IMR-90 (cell line): ENCODE results near the gene OSM. TPM values are rescaled to one million over a fixed set of nuclear protein-coding genes. Genes with fewer than 3 reads are reported as not detected.

ENCODE experiments used
- ATAC-seq: fragments of 200-7000 bp; cut with Tn5 transposase; 2 replicates; pipeline ENCODE4 v1.9.1; 2020; ENCODE audit warnings: low read depth, mild to moderate bottlenecking, moderate library complexity
- BruUV-seq: library from RNA; stranded (reverse); fragments of 400-500 nt; replicated peaks from 2 replicates; lab custom pipeline; 2021; lab: Mats Ljungman, UMichigan
- CTCF ChIA-PET: fragments of 300-600 bp; formaldehyde crosslinking; extraction: SDS; loops from one replicate; lab custom pipeline; 2021; ENCODE audit warnings: antibody characterized with exemption; lab: Yijun Ruan, JAX
- POLR2A ChIA-PET: fragments of 300-600 bp; sonication (Branson Sonifier 250); formaldehyde crosslinking; loops from one replicate; lab custom pipeline; 2022; ENCODE audit warnings: antibody characterized with exemption; ENCODE audit not compliant: unreplicated experiment; lab: Charles Lee
- DNase-seq: peaks from one replicate; pipeline ENCODE4 v3.0.0; 2013
- H2AFZ ChIP-seq: replicated peaks from 2 replicates; pipeline ENCODE3; 2013; ENCODE audit warnings: low read length, mild to moderate bottlenecking; ENCODE audit not compliant: poor library complexity
- H2AK5ac ChIP-seq: 2 replicates; pipeline ENCODE4 v1.6.1; 2013; ENCODE audit warnings: low read depth, low read length, inconsistent platforms
- H2AK9ac ChIP-seq: replicated peaks from 2 replicates; pipeline ENCODE3; 2013; ENCODE audit warnings: mild to moderate bottlenecking, low read depth, low read length, moderate library complexity; ENCODE audit not compliant: poor library complexity
- H2BK120ac ChIP-seq: 2 replicates; pipeline ENCODE4 v1.6.1; 2013; ENCODE audit warnings: low read depth, low read length, inconsistent platforms
- H2BK15ac ChIP-seq: 3 replicates; pipeline ENCODE4 v1.6.1; 2013; ENCODE audit warnings: low read depth, low read length, inconsistent platforms
- H2BK20ac ChIP-seq: 2 replicates; pipeline ENCODE4 v1.6.1; 2013; ENCODE audit warnings: low read depth, mild to moderate bottlenecking, inconsistent platforms, low read length, moderate library complexity
- H2BK5ac ChIP-seq: 2 replicates; pipeline ENCODE4 v1.6.1; 2013; ENCODE audit warnings: mild to moderate bottlenecking, low read depth, low read length, inconsistent platforms; ENCODE audit not compliant: poor library complexity, severe bottlenecking
- H3K14ac ChIP-seq: replicated peaks from 2 replicates; pipeline ENCODE4 v1.6.1; 2013; ENCODE audit warnings: low read depth, low read length, inconsistent platforms
- H3K18ac ChIP-seq: 2 replicates; pipeline ENCODE4 v1.6.1; 2013; ENCODE audit warnings: low read depth, low read length, control low read depth
- H3K23ac ChIP-seq: 2 replicates; pipeline ENCODE4 v1.6.1; 2013; ENCODE audit warnings: low read depth, low read length, inconsistent platforms
- H3K27ac ChIP-seq: 2 replicates; pipeline ENCODE4 v1.5.1; 2013; ENCODE audit warnings: mild to moderate bottlenecking, control low read depth, low read length; ENCODE audit not compliant: insufficient read depth
- H3K27me3 ChIP-seq: 2 replicates; pipeline ENCODE4 v1.6.1; 2013; ENCODE audit warnings: low read length; ENCODE audit not compliant: control insufficient read depth, insufficient read depth
- H3K36me3 ChIP-seq: 2 replicates; pipeline ENCODE4 v1.6.1; 2013; ENCODE audit warnings: low read length, mixed read lengths; ENCODE audit not compliant: control insufficient read depth, insufficient read depth
- H3K4ac ChIP-seq: 2 replicates; pipeline ENCODE4 v1.6.1; 2013; ENCODE audit warnings: low read depth, low read length, inconsistent platforms
- H3K4me1 ChIP-seq: 2 replicates; pipeline ENCODE4 v1.6.1; 2013; ENCODE audit warnings: low read length, mixed read lengths; ENCODE audit not compliant: control insufficient read depth, insufficient read depth
- H3K4me2 ChIP-seq: 2 replicates; pipeline ENCODE4 v1.6.1; 2013; ENCODE audit warnings: low read depth, mild to moderate bottlenecking, control low read depth, low read length, moderate library complexity
- H3K4me3 ChIP-seq: 2 replicates; pipeline ENCODE4 v1.5.1; 2013; ENCODE audit warnings: low read depth, mild to moderate bottlenecking, control low read depth, low read length, moderate library complexity; ENCODE audit not compliant: insufficient read depth
- H3K56ac ChIP-seq: 2 replicates; pipeline ENCODE4 v1.6.1; 2013; ENCODE audit warnings: low read length, inconsistent platforms; ENCODE audit not compliant: insufficient read depth; ENCODE audit errors: extremely low read depth
- H3K79me1 ChIP-seq, 2 experiments: 2 replicates each; pipeline ENCODE4 v1.6.1; 2013; ENCODE audit warnings: low read length in 2 of 2, inconsistent platforms in 1 of 2, low read depth in 1 of 2
- H3K9ac ChIP-seq: 2 replicates; pipeline ENCODE4 v1.6.1; 2013; ENCODE audit warnings: low read depth, low read length, control low read depth
- H3K9me1 ChIP-seq: 2 replicates; pipeline ENCODE4 v1.6.1; 2013; ENCODE audit warnings: low read length, inconsistent platforms; ENCODE audit not compliant: insufficient read depth
- H3K9me3 ChIP-seq: 2 replicates; pipeline ENCODE4 v1.6.1; 2013; ENCODE audit warnings: low read length; ENCODE audit not compliant: control insufficient read depth, insufficient read depth
- H4K20me1 ChIP-seq: 2 replicates; pipeline ENCODE4 v1.6.1; 2013; ENCODE audit warnings: low read length, inconsistent platforms; ENCODE audit not compliant: insufficient read depth
- H4K5ac ChIP-seq: 2 replicates; pipeline ENCODE4 v1.6.1; 2013; ENCODE audit warnings: mild to moderate bottlenecking, low read depth, low read length, control low read depth
- H4K8ac ChIP-seq, 2 experiments: 2 replicates each; pipeline ENCODE4 v1.6.1; 2013; ENCODE audit warnings: low read depth in 2 of 2, low read length in 2 of 2, control low read depth in 1 of 2, inconsistent platforms in 1 of 2
- H4K91ac ChIP-seq: 2 replicates; pipeline ENCODE4 v1.6.1; 2013; ENCODE audit warnings: low read depth, low read length, inconsistent platforms; ENCODE audit not compliant: insufficient read depth
- CHD1 ChIP-seq: IDR thresholded peaks from 2 replicates; pipeline ENCODE4 v1.6.1; 2012; ENCODE audit warnings: low read depth, low read length, improper control_type of control experiment
- CTCF ChIP-seq: conservative IDR thresholded peaks from 2 replicates; pipeline ENCODE4 v1.5.1; 2012; ENCODE audit warnings: mild to moderate bottlenecking, low read depth, low read length, improper control_type of control experiment
- ELK1 ChIP-seq: fragments of 150-350 bp; IDR thresholded peaks from 2 replicates; pipeline ENCODE4 v1.6.1; 2016; ENCODE audit warnings: low read depth, mild to moderate bottlenecking, low read length, moderate library complexity, borderline replicate concordance
- FOS ChIP-seq: fragments of 150-350 bp; IDR thresholded peaks from 2 replicates; pipeline ENCODE4 v1.6.1; 2016; ENCODE audit warnings: low read depth, low read length
- MAFK ChIP-seq: IDR thresholded peaks from 2 replicates; pipeline ENCODE4 v1.6.1; 2012; ENCODE audit warnings: low read depth, low read length, improper control_type of control experiment
- MXI1 ChIP-seq: IDR thresholded peaks from 2 replicates; pipeline ENCODE4 v1.6.1; 2012; ENCODE audit warnings: low read depth, mild to moderate bottlenecking, low read length, moderate library complexity, borderline replicate concordance
- NFE2L2 ChIP-seq: fragments of 150-350 bp; IDR thresholded peaks from 2 replicates; pipeline ENCODE4 v1.6.1; 2016; ENCODE audit warnings: low read depth, mild to moderate bottlenecking, low read length
- POLR2A ChIP-seq: IDR thresholded peaks from 2 replicates; pipeline ENCODE4 v1.6.1; 2012; ENCODE audit warnings: mild to moderate bottlenecking, low read depth, low read length
- RAD21 ChIP-seq: IDR thresholded peaks from 2 replicates; pipeline ENCODE4 v1.6.1; 2012; ENCODE audit warnings: low read length, improper control_type of control experiment
- RFX5 ChIP-seq: IDR thresholded peaks from 2 replicates; pipeline ENCODE4 v1.8.0; 2012; ENCODE audit warnings: low read depth, mild to moderate bottlenecking, low read length, moderate library complexity
- SMC3 ChIP-seq: fragments of 150-350 bp; IDR thresholded peaks from 2 replicates; pipeline ENCODE4 v1.6.1; 2016; ENCODE audit warnings: low read depth, mild to moderate bottlenecking, antibody characterized with exemption, low read length, moderate library complexity
- WGBS, 2 experiments: methylation state at CpG; one replicate each; pipeline versions ENCODE4 v1.1.5 to v1.1.7; 2013; ENCODE audit warnings: missing lambda C conversion rate in 2 of 2; ENCODE audit not compliant: insufficient read length in 1 of 2; ENCODE audit errors: extremely low coverage in 2 of 2; 5-methylcytosine and 5-hydroxymethylcytosine counted together
- dilution Hi-C: fragments of 300-500 bp; cut with HindIII; formaldehyde crosslinking; loops from one replicate; pipeline ENCODE4 v1.14.3; 2018; ENCODE audit warnings: low sequenced_read_pairs; ENCODE audit not compliant: unreplicated experiment
- in situ Hi-C: fragments of 300-500 bp; cut with MboI; formaldehyde crosslinking; loops from 3 replicates; pipeline ENCODE4 v1.14.3; 2019; ENCODE audit warnings: low sequenced_read_pairs, inconsistent platforms, mixed read lengths
- intact Hi-C: fragments of 100-400 bp; cut with micrococcal nuclease; formaldehyde crosslinking; loops from 2 replicates; pipeline ENCODE4 v1.10.0; 2022
- polyA plus RNA-seq, 3 experiments: library from polyadenylated mRNA; depleted of rRNA; stranded (reverse); fragments of >200 nt; gene quantifications; 2 replicates each; pipeline ENCODE4 v1.2.3, GENCODE V29; 2012; ENCODE audit warnings: low replicate concordance in 1 of 3
- total RNA-seq: library from RNA; depleted of rRNA; stranded (reverse); fragments of >200 nt; gene quantifications from 2 replicates; pipeline ENCODE4 v1.2.3, GENCODE V29; 2012

OSM gene
- total and polyA plus RNA-seq, 2 of the 4 experiments (the other 2 are of a cell fraction): not detected

GRCh38 chr22:30297991-30298701 lies 31.5 kb upstream of the OSM start:
- Histone ChIP-seq H2BK20ac (no peak overlapping the region), H3K9me3 (no peaks in the 10 kb centered on the region), H4K8ac (no peak overlapping the region), H3K36me3 (peaks cover 78% of the 10 kb centered on the region), H3K4me2 (no peak overlapping the region), H3K27me3 (no peaks in the 10 kb centered on the region), H2AK9ac (no peak overlapping the region), H3K4me3 (no peak overlapping the region), H2AK5ac (no peak overlapping the region), H3K56ac (no peak overlapping the region), H3K18ac (no peak overlapping the region), H2BK5ac (no peak overlapping the region), H4K91ac (no peak overlapping the region), H3K4ac (no peak overlapping the region), H3K79me1 (peaks cover 27 to 32% of the 10 kb centered on the region in 2 experiments), H3K23ac (no peak overlapping the region), H4K5ac (no peak overlapping the region), H2BK120ac (no peak overlapping the region), H2BK15ac (no peak overlapping the region), H2AFZ (no peak overlapping the region), H3K9ac (no peak overlapping the region), H4K20me1 (peaks cover 22% of the 10 kb centered on the region), H3K27ac (no peak overlapping the region), H3K14ac (no peak overlapping the region), H3K9me1 (no peaks in the 10 kb centered on the region; the same call in 1 of the 2 replicates), H3K4me1 (peaks cover 6% of the 10 kb centered on the region; the same call in 1 of the 2 replicates)
- no TSS peak for BruUV-seq
- ChIA-PET CTCF (no interaction called here), POLR2A (no interaction called here)
- intact Hi-C loops: no loop called here
- DNase-seq (no peak), ATAC-seq (no peak)
- dilution Hi-C loops: no loop called here
- TF ChIP-seq FOS: no peak
- TF ChIP-seq NFE2L2: no peak
- TF ChIP-seq RAD21: no peak
- no peak for TF ChIP-seq RFX5
- no peak for TF ChIP-seq CHD1
- TF ChIP-seq ELK1: no peak
- TF ChIP-seq CTCF: no peak
- TF ChIP-seq POLR2A: no peak
- no peak for TF ChIP-seq MXI1
- no peak for TF ChIP-seq SMC3
- TF ChIP-seq MAFK: no peak
- no CpG with 5 or more reads among the region's 9 CpGs for WGBS, 2 experiments
- in situ Hi-C loops: no loop called here
